HG03280 (cell line): Measurements from ENCODE around the gene KDM5B.
"Not testable (repeated sequence)": the region's sequence is repeated elsewhere in the genome, so short reads cannot be mapped to it uniquely, and the experiment has no call there.

Source experiments
- ATAC-seq: cut with Tn5 transposase; IDR thresholded peaks from one replicate; pipeline ENCODE4 v1.9.1; 2021; ENCODE audit warnings: mild to moderate bottlenecking, moderate library complexity; ENCODE audit not compliant: unreplicated experiment

KDM5B gene

DNA sequence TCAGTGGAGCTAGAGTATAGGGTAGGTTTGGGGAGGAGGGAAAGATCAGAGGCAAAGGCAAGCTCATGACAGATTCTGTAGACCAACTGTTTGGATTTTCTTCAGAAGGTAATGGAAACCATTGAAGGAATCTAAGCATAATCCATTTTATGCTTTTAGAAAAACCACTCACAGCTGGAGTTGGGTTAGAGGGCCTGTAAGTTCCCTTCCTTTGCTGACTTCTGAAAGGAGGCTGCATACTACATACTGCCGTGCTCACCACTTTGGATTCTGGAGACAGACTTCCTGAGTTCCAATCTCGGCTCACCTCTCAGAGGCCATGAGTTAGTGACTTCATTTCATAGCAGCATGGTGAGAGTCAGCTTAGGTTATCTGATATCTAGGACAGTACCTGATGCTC lies 91.6 kb downstream of the KDM5B start:
- ATAC-seq: no peak

GRCh38 chr1:202714202-202714601 lies 94.0 kb downstream of the KDM5B start:
- not testable (repeated sequence) for ATAC-seq

- ATAC-seq: no peak
Observed at GRCh38 chr1:202713110-202713509, 95.1 kb downstream of the KDM5B start.

- ATAC-seq: no peak
Observed at GRCh38 chr1:202711949-202712635, 96.1 kb downstream of the KDM5B start.

DNA sequence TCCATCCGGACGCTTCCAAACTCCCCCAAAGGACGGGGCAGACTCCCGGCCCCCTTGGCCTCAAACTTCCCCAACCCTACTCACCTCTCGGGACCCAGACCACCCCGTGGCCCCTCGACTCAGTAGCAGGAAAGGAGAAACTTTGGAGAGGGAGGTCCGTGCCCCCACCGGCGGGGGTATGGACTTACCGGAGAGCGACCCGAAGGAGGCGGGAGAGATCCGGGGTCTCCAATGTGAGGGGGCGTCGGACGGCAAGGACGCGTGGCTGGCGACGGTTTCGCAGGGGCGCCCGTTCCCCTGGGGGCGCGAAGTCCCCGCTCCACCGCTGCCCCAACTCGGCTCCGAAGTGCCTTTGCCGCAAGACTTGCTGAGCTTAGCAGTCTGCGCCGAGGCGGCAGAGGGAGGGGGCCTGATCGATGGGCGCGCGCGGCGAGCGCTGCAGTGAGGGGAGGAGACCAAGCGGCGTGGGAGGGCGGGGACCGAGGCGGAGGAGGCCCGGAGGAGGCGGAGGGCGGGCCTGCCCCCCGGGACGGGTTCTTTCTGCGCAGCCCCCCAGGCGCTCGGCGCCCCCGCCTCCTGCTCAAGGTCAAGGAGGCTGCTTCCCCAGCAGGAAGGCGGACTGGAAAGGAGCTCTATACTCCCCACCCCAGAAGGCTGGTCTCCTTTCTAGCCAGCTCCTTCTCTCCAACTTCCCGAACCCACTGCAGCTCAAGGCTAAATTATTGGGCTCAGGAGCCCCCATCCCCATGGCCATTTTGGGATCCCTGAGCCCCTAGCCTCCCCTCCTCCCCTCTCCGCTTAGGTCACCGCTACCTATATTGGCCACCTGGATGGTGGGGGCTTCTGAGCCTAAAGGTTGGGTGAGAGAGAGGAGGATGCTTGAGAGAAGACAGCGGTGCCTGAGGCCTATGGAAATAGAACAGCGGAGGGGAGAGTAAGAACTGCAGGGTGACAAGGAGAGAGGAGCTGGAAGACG lies 97.9 kb downstream of the KDM5B start, which contains the start of gene SYT2:
SYT2 (minus strand) TSS at position 385 of the 976 bp plus-strand sequence. CDS start 104,682 bp downstream, outside the sequence.
- ATAC-seq: no peak

- no peak for ATAC-seq
Observed at GRCh38 chr1:202709276-202710041, 98.8 kb downstream of the KDM5B start.

GRCh38 chr1:202708456-202709275 lies 99.6 kb downstream of the KDM5B start:
- no peak for ATAC-seq

GRCh38 chr1:202706851-202707250 lies 101.4 kb downstream of the KDM5B start:
- no peak for ATAC-seq

DNA sequence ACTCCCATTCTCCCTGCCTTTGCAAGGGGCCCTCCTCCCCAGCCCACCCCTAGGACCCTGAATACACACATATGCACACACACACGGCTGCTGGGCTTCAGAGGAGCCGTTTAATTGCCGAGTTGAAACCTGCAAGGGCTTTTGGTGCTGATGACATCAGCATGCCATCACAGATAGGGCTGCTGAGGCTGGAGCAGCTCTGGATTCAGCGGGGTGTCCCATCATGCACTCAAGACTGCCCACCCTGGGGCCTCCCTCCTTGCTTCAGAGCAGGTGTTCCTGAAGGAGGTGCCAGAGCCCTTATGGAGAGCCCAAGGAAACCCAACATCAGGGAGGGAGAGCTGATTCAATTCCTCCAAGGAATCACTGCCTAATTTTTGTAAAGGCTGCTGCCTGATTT lies 103.6 kb downstream of the KDM5B start:
- no peak for ATAC-seq

GRCh38 chr1:202703191-202703590 lies 105.0 kb downstream of the KDM5B start:
- ATAC-seq: no peak

- no peak for ATAC-seq
Observed at GRCh38 chr1:202702088-202702487, 106.1 kb downstream of the KDM5B start.

- ATAC-seq: no peak
Observed at GRCh38 chr1:202701200-202701599, 107.0 kb downstream of the KDM5B start.

- ATAC-seq: no peak
Observed at GRCh38 chr1:202700061-202700460, 108.2 kb downstream of the KDM5B start.

- ATAC-seq: no peak
Observed at GRCh38 chr1:202698276-202698675, 109.9 kb downstream of the KDM5B start.

DNA sequence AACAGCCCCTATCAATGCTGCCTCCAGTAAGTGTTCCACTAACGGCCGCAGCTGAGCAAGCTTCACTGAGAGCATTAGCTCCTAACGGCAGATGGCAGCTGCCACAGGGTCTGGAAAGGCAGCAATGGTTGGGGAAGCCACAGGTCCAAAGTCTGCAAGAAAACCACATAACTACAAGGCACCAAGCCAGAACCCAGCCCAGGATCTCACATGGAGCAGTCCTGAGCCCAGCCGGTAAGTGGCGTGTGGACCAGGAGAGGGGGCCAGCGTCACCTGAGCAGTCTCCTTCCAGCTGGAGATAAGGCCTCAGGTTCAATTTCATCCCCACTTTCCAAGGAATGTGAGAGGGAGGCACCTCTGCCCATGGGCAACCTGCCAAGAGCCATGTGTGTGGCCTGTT lies 111.2 kb downstream of the KDM5B start:
- no peak for ATAC-seq

GRCh38 chr1:202694314-202694713 lies 113.9 kb downstream of the KDM5B start:
- no peak for ATAC-seq

DNA sequence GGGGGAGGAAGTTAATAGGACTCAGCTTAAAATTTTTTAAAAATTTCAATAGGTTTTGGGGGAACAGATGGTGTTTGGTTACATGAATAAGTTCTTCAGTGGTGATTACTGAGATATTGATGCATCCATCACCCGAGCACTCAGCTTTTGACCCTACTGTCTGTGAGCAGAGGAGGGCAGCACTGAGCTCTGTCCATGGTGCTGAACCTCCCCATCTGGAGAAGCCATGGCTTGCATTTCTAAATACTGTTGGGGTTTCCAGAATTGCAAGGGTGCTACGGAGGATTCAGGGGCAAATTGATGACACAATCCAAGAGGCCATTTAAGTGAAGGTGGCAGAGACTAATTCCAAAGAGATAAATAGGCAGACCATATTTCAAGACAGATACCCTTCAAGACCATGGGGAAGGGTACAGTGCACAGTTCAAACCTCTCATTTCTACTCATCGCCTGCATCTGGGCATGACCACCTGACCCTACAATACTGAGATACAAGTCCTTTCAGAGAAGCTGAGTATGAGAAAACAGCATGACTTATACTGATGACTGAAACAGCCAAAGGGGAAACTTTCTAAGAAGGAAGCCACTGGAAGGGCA lies 115.2 kb downstream of the KDM5B start:
- ATAC-seq: no peak

DNA sequence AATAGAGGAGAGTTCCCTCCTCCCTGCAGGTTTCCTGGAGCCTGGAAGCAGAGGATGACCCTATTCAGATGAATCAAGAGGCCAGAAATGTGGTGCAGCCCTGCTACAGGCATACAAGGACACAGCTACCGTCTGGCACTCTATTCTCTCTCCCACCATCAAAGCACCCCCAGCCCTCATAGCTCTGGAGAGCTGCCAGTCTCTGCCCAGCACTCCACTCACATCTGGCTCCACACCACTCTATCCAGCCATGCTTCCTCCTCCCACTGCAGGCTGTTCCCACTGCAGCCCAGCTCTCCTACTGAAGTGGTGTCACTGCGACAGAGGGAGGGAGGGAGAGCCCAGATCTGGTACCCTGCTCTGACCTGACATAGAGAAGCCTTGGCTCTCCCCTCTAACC lies 116.4 kb downstream of the KDM5B start:
- ATAC-seq: no peak

- ATAC-seq: no peak
Observed at GRCh38 chr1:202689493-202690342, 118.5 kb downstream of the KDM5B start.
